ENCODE measurements around the gene NCKAP1.

GRCh38 chr2:183031911-183032794, 6.1 kb downstream of the NCKAP1 start:
- no peak for TF ChIP-seq CTCF (IDR thresholded peaks at IDR 0.05; ENCODE audit: low read depth, low read length, missing input control)
- TF ChIP-seq JUND (IDR thresholded peaks at IDR 0.05), result no peak
- TF ChIP-seq TAF1 (conservative IDR thresholded peaks at IDR 0.05), result no peak
- TF ChIP-seq RAD21 (IDR thresholded peaks at IDR 0.05), result no peak
- TF ChIP-seq MAX (IDR thresholded peaks at IDR 0.05), result no peak
- TF ChIP-seq FOXA1 (IDR thresholded peaks at IDR 0.05), result no peak
- TF ChIP-seq SP1 (IDR thresholded peaks at IDR 0.05), result no peak
- TF ChIP-seq YY1 (IDR thresholded peaks at IDR 0.05), result no peak
- TF ChIP-seq RXRA (IDR thresholded peaks at IDR 0.05), result no peak

Measured in liver (tissue), 3 donors.